HepG2 (cell line): ENCODE results near the gene JMJD1C. TPM values are rescaled to one million over a fixed set of nuclear protein-coding genes. Genes with fewer than 3 reads are reported as not detected.

Experiments
- ATRX ChIP-seq: sonication (generic); formaldehyde crosslinking; IDR thresholded peaks from 2 replicates; pipeline ENCODE4 v1.4.0; 2020; ENCODE audit warnings: missing genetic modification reagents, borderline replicate concordance
- CSRNP2 ChIP-seq: sonication (generic); formaldehyde crosslinking; conservative IDR thresholded peaks from 2 replicates; pipeline ENCODE4 v1.8.0; 2022; ENCODE audit warnings: low read depth, missing genetic modification reagents
- DR1 ChIP-seq: sonication (generic); formaldehyde crosslinking; IDR thresholded peaks from 2 replicates; pipeline ENCODE4 v1.8.0; 2021; ENCODE audit warnings: mild to moderate bottlenecking, missing genetic modification reagents, inconsistent platforms
- GZF1 ChIP-seq: sonication (generic); formaldehyde crosslinking; IDR thresholded peaks from 2 replicates; pipeline ENCODE4 v1.5.1; 2020; ENCODE audit warnings: mild to moderate bottlenecking, missing genetic modification reagents
- HIVEP1 ChIP-seq: sonication (generic); formaldehyde crosslinking; IDR thresholded peaks from 2 replicates; pipeline ENCODE4 v1.4.0; 2020; ENCODE audit warnings: mild to moderate bottlenecking, missing genetic modification reagents
- IRF2 ChIP-seq: IDR thresholded peaks from 2 replicates; pipeline ENCODE4 v1.6.1; 2018; ENCODE audit warnings: missing genetic modification reagents, missing compliant biosample characterization
- NFKBIZ ChIP-seq: IDR thresholded peaks from 2 replicates; pipeline ENCODE4 v1.6.1; 2018; ENCODE audit warnings: missing genetic modification reagents, missing compliant biosample characterization
- NR2F1 ChIP-seq, 2 experiments: fragments of 450-650 bp in 1 of 2; formaldehyde crosslinking in 1 of 2; IDR thresholded peaks; 2 replicates each; pipeline versions ENCODE4 v1.5.0 to v1.6.1; 2016 to 2020; ENCODE audit warnings: mild to moderate bottlenecking in 1 of 2, missing compliant biosample characterization in 1 of 2, missing genetic modification reagents in 1 of 2, moderate library complexity in 1 of 2
- PRMT3 ChIP-seq: sonication (generic); formaldehyde crosslinking; IDR thresholded peaks from 2 replicates; pipeline ENCODE4 v1.8.1; 2022; ENCODE audit warnings: low read depth, mild to moderate bottlenecking, moderate library complexity, missing genetic modification reagents, borderline replicate concordance
- REST ChIP-seq, 2 experiments: IDR thresholded peaks; 2 replicates each; pipeline ENCODE4 v1.6.1; 2011 to 2012; ENCODE audit warnings: low read length in 2 of 2, borderline replicate concordance in 1 of 2, low read depth in 1 of 2, mild to moderate bottlenecking in 1 of 2, moderate library complexity in 1 of 2
- TAF15 ChIP-seq: fragments of 200-400 bp; formaldehyde crosslinking; IDR thresholded peaks from one replicate; pipeline ENCODE4 v1.6.1; 2018; ENCODE audit warnings: mild to moderate bottlenecking, low read depth, low read length; ENCODE audit not compliant: poor library complexity, severe bottlenecking
- TGIF2 ChIP-seq: IDR thresholded peaks from 2 replicates; pipeline ENCODE4 v1.6.1; 2016; ENCODE audit warnings: control low read depth, missing compliant biosample characterization
- TOE1 ChIP-seq: sonication (generic); formaldehyde crosslinking; IDR thresholded peaks from 2 replicates; pipeline ENCODE4 v1.4.0; 2020; ENCODE audit warnings: mild to moderate bottlenecking, missing genetic modification reagents
- ZFP36L1 ChIP-seq: sonication (generic); formaldehyde crosslinking; IDR thresholded peaks from 2 replicates; pipeline ENCODE4 v1.8.0; 2022; ENCODE audit warnings: mild to moderate bottlenecking, missing genetic modification reagents, moderate library complexity
- ZFP90 ChIP-seq: sonication (generic); formaldehyde crosslinking; IDR thresholded peaks from 2 replicates; pipeline ENCODE4 v1.8.0; 2022; ENCODE audit warnings: missing genetic modification reagents, mild to moderate bottlenecking, inconsistent platforms, borderline replicate concordance
- ZFP91 ChIP-seq: sonication (generic); formaldehyde crosslinking; IDR thresholded peaks from 2 replicates; pipeline ENCODE4 v1.9.0; 2022; ENCODE audit warnings: missing genetic modification reagents, mild to moderate bottlenecking, borderline replicate concordance
- ZNF652 ChIP-seq: IDR thresholded peaks from 2 replicates; pipeline ENCODE4 v1.6.1; 2016; ENCODE audit warnings: low read depth, borderline replicate concordance
- ZNF670 ChIP-seq: sonication (generic); formaldehyde crosslinking; IDR thresholded peaks from 2 replicates; pipeline ENCODE4 v1.8.0; 2022; ENCODE audit warnings: mild to moderate bottlenecking, missing genetic modification reagents, borderline replicate concordance
- ZNF709 ChIP-seq: sonication (generic); formaldehyde crosslinking; IDR thresholded peaks from 2 replicates; pipeline ENCODE4 v1.5.0; 2020; ENCODE audit warnings: mild to moderate bottlenecking, missing genetic modification reagents
- ZSCAN31 ChIP-seq: sonication (generic); formaldehyde crosslinking; IDR thresholded peaks from 2 replicates; pipeline ENCODE4 v1.5.0; 2020; ENCODE audit warnings: low read depth, mild to moderate bottlenecking, missing genetic modification reagents
- polyA plus RNA-seq, 8 experiments: library from polyadenylated mRNA; depleted of rRNA in 3 of 8; stranded (reverse) in 7 of 8; unstranded in 1 of 8; fragments of >200 nt; fragmentation: Illumina TruSeq in 4 of 8; extraction: Trizol in 4 of 8; gene quantifications; 2 replicates each; pipeline versions ENCODE4 v1.2.1 to v1.2.3, GENCODE V29; 2011 to 2016; ENCODE audit warnings: low read depth in 4 of 8, missing spikeins in 1 of 8, mixed read lengths in 1 of 8; ENCODE audit not compliant: insufficient read depth in 1 of 8
- total RNA-seq, 5 experiments: library from RNA; depleted of rRNA; stranded (reverse); fragments of >200 nt; fragmentation: Illumina TruSeq; extraction: Trizol; gene quantifications; 2 replicates each; pipeline ENCODE4 v1.2.3, GENCODE V29; 2016; ENCODE audit warnings: low read depth in 1 of 5
- TF ChIP-seq, protein P1 (sequence below): sonication (generic); formaldehyde crosslinking; IDR thresholded peaks from 2 replicates; pipeline ENCODE4 v1.4.0; 2020; ENCODE audit warnings: low read depth, mild to moderate bottlenecking, missing genetic modification reagents

The JMJD1C gene
- total and polyA plus RNA-seq, 2 of the 13 experiments (the other 11 are each of a cell fraction or from before 2014, with no cell fraction given), result 42.3 to 42.7 TPM

GRCh38 chr10:63465293-63466143 lies at the start of gene JMJD1C (continued):
- TF ChIP-seq NR2F1 (CRISPR knock-in tag; IDR thresholded peaks at IDR 0.05), result 0 out of 4 replicates have a peak, but pooled peaks of 1 of the 2 experiments have one; percentile 18
- TF ChIP-seq ZNF709 (CRISPR knock-in tag), result peak; percentile 44; the same call in 1 of the 2 replicates
- peak; percentile 86; the same call in 1 of the 2 replicates for TF ChIP-seq ZSCAN31
- no peak for TF ChIP-seq REST (IDR thresholded peaks at IDR 0.05; ENCODE audit: borderline replicate concordance in 1 of 2, low read depth in 1 of 2, low read length in 2 of 2)
- TF ChIP-seq ZNF670 (CRISPR knock-in tag), result no peak; the same call in 1 of the 2 replicates
- no peak for TF ChIP-seq ZNF652 (CRISPR knock-in tag)
- no peak for TF ChIP-seq TAF15
- TF ChIP-seq, protein P1, sequence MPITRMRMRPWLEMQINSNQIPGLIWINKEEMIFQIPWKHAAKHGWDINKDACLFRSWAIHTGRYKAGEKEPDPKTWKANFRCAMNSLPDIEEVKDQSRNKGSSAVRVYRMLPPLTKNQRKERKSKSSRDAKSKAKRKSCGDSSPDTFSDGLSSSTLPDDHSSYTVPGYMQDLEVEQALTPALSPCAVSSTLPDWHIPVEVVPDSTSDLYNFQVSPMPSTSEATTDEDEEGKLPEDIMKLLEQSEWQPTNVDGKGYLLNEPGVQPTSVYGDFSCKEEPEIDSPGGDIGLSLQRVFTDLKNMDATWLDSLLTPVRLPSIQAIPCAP, result no peak
- peak; percentile 87 for TF ChIP-seq ZFP91 (CRISPR knock-in tag)
- no peak for TF ChIP-seq TOE1 (CRISPR knock-in tag)
- TF ChIP-seq TGIF2 (CRISPR knock-in tag), result no peak
- peak; percentile 84 for TF ChIP-seq ZFP90 (CRISPR knock-in tag)
- 0 out of 2 replicates have a peak, but pooled peaks have one; percentile 7 for TF ChIP-seq NFKBIZ (CRISPR knock-in tag)
- TF ChIP-seq ZFP36L1, result peak; percentile 34; the same call in 1 of the 2 replicates
- peak; percentile 41 for TF ChIP-seq DR1 (CRISPR knock-in tag)
- no peak for TF ChIP-seq ATRX (CRISPR knock-in tag)
- no peak for TF ChIP-seq CSRNP2 (CRISPR knock-in tag)
- peak; percentile 80 for TF ChIP-seq HIVEP1 (CRISPR knock-in tag)
- TF ChIP-seq IRF2 (CRISPR knock-in tag), result peak; percentile 56
- TF ChIP-seq GZF1 (CRISPR knock-in tag), result no peak; the same call in 1 of the 2 replicates
- no peak for TF ChIP-seq PRMT3 (CRISPR knock-in tag)
